H1 (cell line): ENCODE results near the gene PAX7. TPM values are rescaled to one million over a fixed set of nuclear protein-coding genes. Genes with fewer than 3 reads are reported as not detected.

Experiments
- CTCF ChIA-PET: fragments of 300-600 bp; sonication (Branson Sonifier 250); formaldehyde crosslinking; loops from one replicate; lab custom pipeline; 2021; ENCODE audit not compliant: partially characterized antibody; lab: Charles Lee
- POLR2A ChIA-PET: fragments of 300-600 bp; sonication (Branson Sonifier 250); formaldehyde crosslinking; loops from one replicate; lab custom pipeline; 2021; ENCODE audit warnings: inconsistent platforms; ENCODE audit not compliant: partially characterized antibody; lab: Charles Lee
- DNase-seq, 2 experiments: peaks; one replicate each; pipeline versions ENCODE4 v3.0.0 to v3.0.0-alpha.2; 2010 to 2022; ENCODE audit warnings: low spot score in 2 of 2, low read depth in 1 of 2, mixed read lengths in 1 of 2
- FAIRE-seq: peaks from 2 replicates; lab custom pipeline; 2011; peaks lifted over from hg19 to GRCh38; lab: Jason Lieb, UNC
- H2AFZ ChIP-seq: 2 replicates; pipeline ENCODE4 v1.8.1; 2012; ENCODE audit warnings: low read length, inconsistent platforms
- H2AK5ac ChIP-seq: 2 replicates; pipeline ENCODE4 v1.6.1; 2013; ENCODE audit warnings: low read depth, low read length
- H2BK120ac ChIP-seq: replicated peaks from 2 replicates; pipeline ENCODE3; 2013; ENCODE audit warnings: low read depth, low read length, inconsistent platforms
- H2BK12ac ChIP-seq: 2 replicates; pipeline ENCODE4 v1.6.1; 2013; ENCODE audit warnings: low read depth, low read length
- H2BK15ac ChIP-seq: 2 replicates; pipeline ENCODE4 v1.6.1; 2013; ENCODE audit warnings: low read length
- H2BK20ac ChIP-seq: 2 replicates; pipeline ENCODE4 v1.6.1; 2013; ENCODE audit warnings: low read length
- H2BK5ac ChIP-seq: 2 replicates; pipeline ENCODE4 v1.6.1; 2013; ENCODE audit warnings: low read depth, low read length
- H3K14ac ChIP-seq: 2 replicates; pipeline ENCODE4 v1.6.1; 2013; ENCODE audit warnings: inconsistent platforms; ENCODE audit not compliant: insufficient read length
- H3K18ac ChIP-seq: 2 replicates; pipeline ENCODE4 v1.6.1; 2013; ENCODE audit warnings: low read length; ENCODE audit errors: extremely low read depth
- H3K23ac ChIP-seq: 2 replicates; pipeline ENCODE4 v1.6.1; 2013; ENCODE audit warnings: inconsistent platforms; ENCODE audit not compliant: insufficient read length
- H3K23me2 ChIP-seq: 2 replicates; pipeline ENCODE4 v1.6.1; 2013; ENCODE audit warnings: low read depth, low read length
- H3K27ac ChIP-seq: 2 replicates; pipeline ENCODE4 v1.6.1; 2011; ENCODE audit warnings: low read depth, low read length, inconsistent platforms
- H3K27me3 ChIP-seq, 4 experiments: replicated peaks in 1 of 4; 1 replicate in 1 of 4; 2 replicates in 3 of 4; pipeline versions ENCODE4 v1.6.1 to v1.8.1; 2011 to 2013; ENCODE audit warnings: low read length in 3 of 4, mild to moderate bottlenecking in 3 of 4, inconsistent platforms in 2 of 4, mixed read lengths in 2 of 4, moderate library complexity in 1 of 4; ENCODE audit not compliant: control insufficient read depth in 3 of 4, insufficient read depth in 3 of 4; ENCODE audit errors: extremely low read depth in 1 of 4
- H3K36me3 ChIP-seq, 4 experiments: 2 replicates each; pipeline versions ENCODE4 v1.6.1 to v1.8.1; 2011 to 2013; ENCODE audit warnings: mild to moderate bottlenecking in 4 of 4, low read length in 3 of 4, moderate library complexity in 2 of 4, control low read depth in 1 of 4, inconsistent platforms in 1 of 4; ENCODE audit not compliant: insufficient read depth in 4 of 4, control insufficient read depth in 2 of 4
- H3K4ac ChIP-seq: replicated peaks from 2 replicates; pipeline ENCODE3; 2013; ENCODE audit warnings: low read length, low read depth, mixed read lengths, inconsistent platforms; ENCODE audit not compliant: insufficient read length
- H3K4me1 ChIP-seq, 4 experiments: replicated peaks in 1 of 4; 1 replicate in 1 of 4; 2 replicates in 3 of 4; pipeline versions ENCODE4 v1.6.1 to v1.8.1; 2011 to 2013; ENCODE audit warnings: low read length in 3 of 4, inconsistent platforms in 2 of 4, mixed read lengths in 1 of 4; ENCODE audit not compliant: insufficient read depth in 4 of 4, control insufficient read depth in 3 of 4
- H3K4me2 ChIP-seq, 2 experiments: 2 replicates each; pipeline versions ENCODE4 v1.6.1 to v1.8.1; 2011 to 2013; ENCODE audit warnings: low read depth in 2 of 2, low read length in 2 of 2, control low read depth in 1 of 2, inconsistent platforms in 1 of 2, mild to moderate bottlenecking in 1 of 2; ENCODE audit not compliant: insufficient read depth in 1 of 2
- H3K4me3 ChIP-seq, 4 experiments: fragments of 200-600, 300-600 bp in 1 of 4; sonication (generic), shearing (Covaris generic), sonication (Bioruptor Twin) in 1 of 4; 2 replicates each; pipeline versions ENCODE4 v1.5.1 to v1.8.1; 2011 to 2016; ENCODE audit warnings: low read length in 4 of 4, low read depth in 3 of 4, control low read depth in 2 of 4, inconsistent platforms in 2 of 4, mild to moderate bottlenecking in 2 of 4, mixed read lengths in 1 of 4, moderate library complexity in 1 of 4; ENCODE audit not compliant: insufficient read depth in 2 of 4; ENCODE audit errors: extremely low read depth in 1 of 4
- H3K56ac ChIP-seq: replicated peaks from 2 replicates; pipeline ENCODE3; 2013; ENCODE audit warnings: low read depth, mild to moderate bottlenecking, mixed read lengths, low read length, inconsistent platforms; ENCODE audit not compliant: insufficient read length
- H3K79me1 ChIP-seq: 2 replicates; pipeline ENCODE4 v1.6.1; 2013; ENCODE audit warnings: low read depth, low read length, control low read depth
- H3K79me2 ChIP-seq, 2 experiments: 2 replicates each; pipeline versions ENCODE4 v1.6.1 to v1.8.1; 2012 to 2013; ENCODE audit warnings: low read length in 2 of 2, mild to moderate bottlenecking in 2 of 2, inconsistent platforms in 1 of 2; ENCODE audit not compliant: insufficient read depth in 2 of 2, control insufficient read depth in 1 of 2
- H3K9ac ChIP-seq, 4 experiments: replicated peaks in 1 of 4; 1 replicate in 1 of 4; 2 replicates in 3 of 4; pipeline versions ENCODE4 v1.6.1 to v1.8.1; 2011 to 2013; ENCODE audit warnings: low read depth in 3 of 4, low read length in 3 of 4, control low read depth in 2 of 4, mild to moderate bottlenecking in 2 of 4, moderate library complexity in 2 of 4, inconsistent platforms in 1 of 4; ENCODE audit errors: extremely low read depth in 1 of 4
- H3K9me3 ChIP-seq, 2 experiments: 2 replicates each; pipeline versions ENCODE4 v1.6.1 to v1.8.1; 2012 to 2013; ENCODE audit warnings: mild to moderate bottlenecking in 2 of 2, moderate library complexity in 2 of 2, control low read depth in 1 of 2, inconsistent platforms in 1 of 2, low read depth in 1 of 2, low read length in 1 of 2, mixed read lengths in 1 of 2; ENCODE audit not compliant: insufficient read depth in 2 of 2
- H4K20me1 ChIP-seq, 2 experiments: replicated peaks in 1 of 2; 2 replicates each; pipeline versions ENCODE3 to v1.8.1; 2011 to 2013; ENCODE audit warnings: inconsistent platforms in 2 of 2, low read length in 2 of 2, mild to moderate bottlenecking in 1 of 2; ENCODE audit not compliant: insufficient read depth in 2 of 2, control insufficient read depth in 1 of 2
- H4K5ac ChIP-seq: 2 replicates; pipeline ENCODE4 v1.6.1; 2013; ENCODE audit warnings: low read length, low read depth, mixed read lengths, inconsistent platforms; ENCODE audit not compliant: insufficient read length
- H4K8ac ChIP-seq: 2 replicates; pipeline ENCODE4 v1.8.0; 2013; ENCODE audit warnings: mild to moderate bottlenecking, moderate library complexity, low read length, inconsistent platforms; ENCODE audit not compliant: insufficient read depth; ENCODE audit errors: extremely low read depth
- H4K91ac ChIP-seq: replicated peaks from 2 replicates; pipeline ENCODE3; 2013; ENCODE audit warnings: low read length, mixed read lengths, inconsistent platforms; ENCODE audit not compliant: insufficient read length
- BACH1 ChIP-seq: IDR thresholded peaks from 2 replicates; pipeline ENCODE4 v1.6.1; 2012; ENCODE audit warnings: low read length, improper control_type of control experiment
- CBX5 ChIP-seq: fragments of 300-800, 300-1000 bp; sonication (generic); IDR thresholded peaks from 2 replicates; pipeline ENCODE4 v1.7.1; 2016; ENCODE audit warnings: antibody characterized with exemption, low read length, low read depth
- CEBPB ChIP-seq: IDR thresholded peaks from 2 replicates; pipeline ENCODE4 v1.6.1; 2012; ENCODE audit warnings: low read depth, low read length
- CTBP2 ChIP-seq: IDR thresholded peaks from 2 replicates; pipeline ENCODE4 v1.7.0; 2011; ENCODE audit warnings: borderline replicate concordance, mild to moderate bottlenecking, moderate library complexity, mixed read lengths, low read length; ENCODE audit not compliant: insufficient read depth, insufficient read length
- EP300 ChIP-seq, 2 experiments: IDR thresholded peaks; 1 replicate in 1 of 2; 2 replicates in 1 of 2; pipeline ENCODE4 v1.6.1; 2011 to 2012; ENCODE audit warnings: low read depth in 2 of 2, low read length in 2 of 2, mild to moderate bottlenecking in 2 of 2, borderline replicate concordance in 1 of 2, inconsistent platforms in 1 of 2, moderate library complexity in 1 of 2
- KDM4A ChIP-seq: IDR thresholded peaks from one replicate; pipeline ENCODE4 v1.7.1; 2012; ENCODE audit warnings: low read depth, mild to moderate bottlenecking, moderate library complexity, low read length, inconsistent platforms; ENCODE audit not compliant: severe bottlenecking
- NANOG ChIP-seq: IDR thresholded peaks from 2 replicates; pipeline ENCODE4 v1.6.1; 2011; ENCODE audit warnings: low read length, low read depth, mild to moderate bottlenecking, inconsistent platforms; ENCODE audit not compliant: insufficient read depth, poor library complexity, severe bottlenecking
- PHF8 ChIP-seq: fragments of 200-600 bp; sonication (generic); conservative IDR thresholded peaks from 2 replicates; pipeline ENCODE4 v1.7.1; 2012; ENCODE audit warnings: low read depth, mild to moderate bottlenecking, inconsistent platforms, low read length, moderate library complexity
- SIN3A ChIP-seq, 2 experiments: IDR thresholded peaks in 1 of 2; conservative IDR thresholded peaks in 1 of 2; 2 replicates each; pipeline ENCODE4 v1.6.1; 2011 to 2012; ENCODE audit warnings: low read length in 2 of 2, improper control_type of control experiment in 1 of 2, low read depth in 1 of 2, mild to moderate bottlenecking in 1 of 2
- SP2 ChIP-seq: IDR thresholded peaks from 2 replicates; pipeline ENCODE4 v1.6.1; 2012; ENCODE audit warnings: mild to moderate bottlenecking, low read length, inconsistent platforms
- SRF ChIP-seq: IDR thresholded peaks from 2 replicates; pipeline ENCODE4 v1.6.1; 2011; ENCODE audit warnings: mild to moderate bottlenecking, low read depth, low read length, moderate library complexity
- YY1 ChIP-seq: IDR thresholded peaks from 2 replicates; pipeline ENCODE4 v1.6.1; 2011; ENCODE audit warnings: low read depth, mild to moderate bottlenecking, low read length
- WGBS, 2 experiments: shearing (Covaris generic) in 1 of 2; methylation state at CpG; one replicate each; pipeline versions ENCODE4 v1.1.6 to v1.1.7; 2013 to 2015; ENCODE audit warnings: low lambda C conversion rate in 2 of 2, mixed read lengths in 2 of 2, inconsistent platforms in 1 of 2, low coverage in 1 of 2, missing lambda C conversion rate in 1 of 2; ENCODE audit not compliant: insufficient replicate concordance in 2 of 2, insufficient coverage in 1 of 2, insufficient read length in 1 of 2; ENCODE audit errors: extremely low coverage in 1 of 2, missing lambda C conversion rate in 1 of 2; 5-methylcytosine and 5-hydroxymethylcytosine counted together
- polyA plus RNA-seq, 7 experiments: library from polyadenylated mRNA; depleted of rRNA in 3 of 7; stranded (reverse) in 5 of 7; unstranded in 2 of 7; fragments of >200 nt in 5 of 7; fragments of 200-250 nt in 2 of 7; gene quantifications; 1 replicate in 5 of 7; 2 replicates in 1 of 7; 4 replicates in 1 of 7; pipeline versions ENCODE4 v1.2.1 to v1.2.3, GENCODE V29; 2011 to 2013; ENCODE audit warnings: missing spikeins in 2 of 7, mixed read lengths in 2 of 7
- total RNA-seq: library from RNA; stranded (reverse); fragmentation: NEBNext Ultra II Directional; extraction: Animal tissue kit (Norgen Biotek cat#: 25700); gene quantifications from 2 replicates; pipeline ENCODE4 v1.2.1, GENCODE V29; 2021
- TF ChIP-seq, protein P1 (sequence below): IDR thresholded peaks from 2 replicates; pipeline ENCODE4 v1.6.1; 2011; ENCODE audit warnings: low read length, improper control_type of control experiment

Gene PAX7
- total and polyA plus RNA-seq, 2 of the 8 experiments (the other 6 are each of a cell fraction or from before 2014, with no cell fraction given), result not detected

DNA sequence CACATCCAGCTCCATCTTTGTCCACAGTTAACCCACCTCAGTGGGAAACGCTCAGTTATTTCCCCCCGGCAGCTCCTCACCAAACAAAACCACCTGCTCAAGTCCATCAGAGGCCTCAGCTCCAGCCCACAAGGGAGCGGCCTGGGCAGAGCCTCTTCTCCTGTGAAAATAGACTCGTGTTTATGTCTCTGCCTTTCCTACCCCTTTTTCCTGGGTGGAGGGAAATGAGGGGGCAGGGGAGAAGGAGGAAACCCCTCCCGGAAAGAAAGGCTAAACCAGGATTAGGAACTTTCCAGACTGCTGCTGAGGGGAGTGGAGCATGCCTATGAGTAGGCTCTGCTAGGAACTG, 81.6 kb downstream of the PAX7 start:
- no peak overlapping the region for H2AFZ ChIP-seq
- no peak for DNase-seq
- peaks cover 7% of the 10 kb centered on the region; the same call in 1 of the 2 replicates for H3K23me2 ChIP-seq
- H4K20me1 ChIP-seq, result no peaks in the 10 kb centered on the region
- H3K18ac ChIP-seq, result no peak overlapping the region
- H4K91ac ChIP-seq, result no peak overlapping the region
- H2BK20ac ChIP-seq, result no peak overlapping the region
- no peaks in the 10 kb centered on the region for H3K79me2 ChIP-seq
- no peak overlapping the region for H2AK5ac ChIP-seq
- WGBS, 2 experiments, result 88% methylated on average over 5 of the region's 5 CpGs; no CpG with 5 or more reads in 1 of the 2 experiments
- no peak overlapping the region for H2BK12ac ChIP-seq
- no peak overlapping the region for H3K27ac ChIP-seq
- no peaks in the 10 kb centered on the region for H3K79me1 ChIP-seq
- POLR2A ChIA-PET, result interaction anchor here (1.0 kb wide), 1 partner anchor 9 kb away, joined by 3 read pairs; no protein-coding TSS in a partner anchor
- no peak overlapping the region for H3K56ac ChIP-seq
- no peak for TF ChIP-seq KDM4A
- TF ChIP-seq CEBPB, result no peak
- TF ChIP-seq BACH1, result no peak
- no peak for TF ChIP-seq YY1
- TF ChIP-seq, protein P1, sequence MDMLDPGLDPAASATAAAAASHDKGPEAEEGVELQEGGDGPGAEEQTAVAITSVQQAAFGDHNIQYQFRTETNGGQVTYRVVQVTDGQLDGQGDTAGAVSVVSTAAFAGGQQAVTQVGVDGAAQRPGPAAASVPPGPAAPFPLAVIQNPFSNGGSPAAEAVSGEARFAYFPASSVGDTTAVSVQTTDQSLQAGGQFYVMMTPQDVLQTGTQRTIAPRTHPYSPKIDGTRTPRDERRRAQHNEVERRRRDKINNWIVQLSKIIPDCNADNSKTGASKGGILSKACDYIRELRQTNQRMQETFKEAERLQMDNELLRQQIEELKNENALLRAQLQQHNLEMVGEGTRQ, result no peak
- no peak for TF ChIP-seq CTBP2
- TF ChIP-seq PHF8, result no peak
- TF ChIP-seq NANOG, result no peak
- TF ChIP-seq SRF, result no peak
- TF ChIP-seq CBX5, result no peak
- TF ChIP-seq SIN3A (conservative IDR thresholded peaks at IDR 0.05 in 1 of 2, IDR thresholded peaks at IDR 0.05 in 1 of 2; ENCODE audit: low read depth in 1 of 2, low read length in 2 of 2), result no peak
- no peak for TF ChIP-seq SP2
- TF ChIP-seq EP300 (IDR thresholded peaks at IDR 0.05; ENCODE audit: borderline replicate concordance in 1 of 2, low read depth in 2 of 2, low read length in 2 of 2), result no peak
- TF ChIP-seq, all 59 proteins: peak for 0
- no peak overlapping the region for H3K9ac ChIP-seq
- H3K36me3 ChIP-seq, result no peaks in the 10 kb centered on the region
- H3K4me2 ChIP-seq, result no peak overlapping the region
- no peak for FAIRE-seq
- H2BK15ac ChIP-seq, result no peak overlapping the region
- peaks cover 14 to 25% (median 24%) of the 10 kb centered on the region in 4 experiments for H3K27me3 ChIP-seq
- CTCF ChIA-PET, result interaction anchor here (1.1 to 1.2 kb wide), 4 partner anchors 9 to 160 kb away, joined by 3 to 4 read pairs (median 3); no protein-coding TSS in a partner anchor
- peaks cover 0 to 6% (median 1%) of the 10 kb centered on the region in 4 experiments; a peak in 3 of 7 replicates for H3K4me1 ChIP-seq
- no peak overlapping the region for H2BK120ac ChIP-seq
- no peak overlapping the region for H4K5ac ChIP-seq
- no peaks in the 10 kb centered on the region for H3K9me3 ChIP-seq
- no peak overlapping the region for H3K4ac ChIP-seq
- H3K4me3 ChIP-seq, result no peak overlapping the region
- H2BK5ac ChIP-seq, result no peak overlapping the region
- H4K8ac ChIP-seq, result no peak overlapping the region
- H3K23ac ChIP-seq, result no peak overlapping the region
- H3K14ac ChIP-seq, result no peak overlapping the region
